Measurements from ENCODE around the gene WDR86. TPM values are rescaled to one million over a fixed set of nuclear protein-coding genes. Genes with fewer than 3 reads are reported as not detected.

The WDR86 gene
- polyA plus RNA-seq, 1 experiment: 0.04 TPM

GRCh38 chr7:151378496-151379192, 31.2 kb downstream of the WDR86 start:
- no peak for TF ChIP-seq CTCF (IDR thresholded peaks at IDR 0.05; ENCODE audit: insufficient read depth, low read depth, low read length)
- ChIA-PET POLR2A (no interaction called here), CTCF (interaction anchor here (1.5 to 6.4 kb wide), 2 partner anchors 10 to 70 kb away, joined by 5 to 22 read pairs; no protein-coding TSS in a partner anchor)
- Histone ChIP-seq H3K27me3 (ENCODE audit: control insufficient read depth, insufficient read depth, low read length) (peaks cover 11% of the 10 kb centered on the region), H3K36me3 (ENCODE audit: control insufficient read depth, insufficient read depth, low read length) (peaks cover 19% of the 10 kb centered on the region), H3K4me3 (ENCODE audit: low read depth, low read length) (no peak overlapping the region)
- DNase-seq (ENCODE audit: low read depth): no peak

GRCh38 chr7:151378011-151378410, 31.8 kb downstream of the WDR86 start:
- ChIA-PET POLR2A (no interaction called here), CTCF (interaction anchor here (1.5 to 6.4 kb wide), 2 partner anchors 10 to 70 kb away, joined by 5 to 22 read pairs; no protein-coding TSS in a partner anchor)
- Histone ChIP-seq H3K4me3 (ENCODE audit: low read depth, low read length) (no peak overlapping the region), H3K36me3 (ENCODE audit: control insufficient read depth, insufficient read depth, low read length) (peaks cover 21% of the 10 kb centered on the region), H3K27me3 (ENCODE audit: control insufficient read depth, insufficient read depth, low read length) (peaks cover 8% of the 10 kb centered on the region)
- DNase-seq (ENCODE audit: low read depth): no peak
- TF ChIP-seq CTCF (IDR thresholded peaks at IDR 0.05; ENCODE audit: insufficient read depth, low read depth, low read length): no peak

GRCh38 chr7:151377406-151377805, 32.4 kb downstream of the WDR86 start:
- Histone ChIP-seq H3K27me3 (ENCODE audit: control insufficient read depth, insufficient read depth, low read length) (peaks cover 5% of the 10 kb centered on the region), H3K4me3 (ENCODE audit: low read depth, low read length) (no peak overlapping the region), H3K36me3 (ENCODE audit: control insufficient read depth, insufficient read depth, low read length) (peaks cover 21% of the 10 kb centered on the region)
- ChIA-PET CTCF (interaction anchor here (6.4 kb wide), 1 partner anchor 71 kb away, joined by 22 read pairs; no protein-coding TSS in a partner anchor), POLR2A (no interaction called here)
- TF ChIP-seq CTCF (IDR thresholded peaks at IDR 0.05; ENCODE audit: insufficient read depth, low read depth, low read length): no peak
- DNase-seq (ENCODE audit: low read depth): no peak

GRCh38 chr7:151376218-151376902, 33.5 kb downstream of the WDR86 start:
- Histone ChIP-seq H3K27me3 (ENCODE audit: control insufficient read depth, insufficient read depth, low read length) (no peaks in the 10 kb centered on the region), H3K4me3 (ENCODE audit: low read depth, low read length) (no peak overlapping the region), H3K36me3 (ENCODE audit: control insufficient read depth, insufficient read depth, low read length) (peaks cover 22% of the 10 kb centered on the region)
- no peak for TF ChIP-seq CTCF (IDR thresholded peaks at IDR 0.05; ENCODE audit: insufficient read depth, low read depth, low read length)
- DNase-seq (ENCODE audit: low read depth): no peak
- CTCF ChIA-PET: interaction anchor here (0.6 to 6.4 kb wide), 3 partner anchors 10 to 72 kb away, joined by 3 to 22 read pairs (median 6); no protein-coding TSS in a partner anchor
- POLR2A ChIA-PET: no interaction called here

GRCh38 chr7:151375530-151376217, 34.2 kb downstream of the WDR86 start:
- ChIA-PET POLR2A (no interaction called here), CTCF (interaction anchor here (0.6 to 6.4 kb wide), 3 partner anchors 9 to 73 kb away, joined by 3 to 22 read pairs (median 6); no protein-coding TSS in a partner anchor)
- H3K27me3 ChIP-seq (ENCODE audit: control insufficient read depth, insufficient read depth, low read length): no peaks in the 10 kb centered on the region
- DNase-seq (ENCODE audit: low read depth): no peak
- H3K4me3 ChIP-seq (ENCODE audit: low read depth, low read length): no peak overlapping the region
- peaks cover 22% of the 10 kb centered on the region for H3K36me3 ChIP-seq (ENCODE audit: control insufficient read depth, insufficient read depth, low read length)
- TF ChIP-seq CTCF (IDR thresholded peaks at IDR 0.05; ENCODE audit: insufficient read depth, low read depth, low read length): no peak
